SK-N-SH (cell line): ENCODE measurements around the gene MIS18A. TPM values are rescaled to one million over a fixed set of nuclear protein-coding genes. Genes with fewer than 3 reads are reported as not detected.

ENCODE experiments used
- CTCF ChIA-PET: fragments of 300-600, 350-600 bp; formaldehyde crosslinking; extraction: SDS; loops from one replicate; lab custom pipeline; 2021; lab: Yijun Ruan, JAX
- POLR2A ChIA-PET: fragments of 350-600 bp; sonication (Branson Sonifier 250); formaldehyde crosslinking; extraction: SDS; loops from one replicate; lab custom pipeline; 2020; ENCODE audit warnings: antibody characterized with exemption, inconsistent platforms; lab: Yijun Ruan, JAX
- DNase-seq: peaks from one replicate; pipeline ENCODE4 v3.0.0; 2012
- H2AFZ ChIP-seq: fragments of 200-600 bp; sonication (generic); 2 replicates; pipeline ENCODE4 v1.8.1; 2016; ENCODE audit warnings: antibody characterized with exemption, mild to moderate bottlenecking, low read depth
- H3F3A ChIP-seq: fragments of 200-600 bp; sonication (generic); replicated peaks from 2 replicates; pipeline ENCODE3; 2016; ENCODE audit warnings: antibody characterized with exemption, mild to moderate bottlenecking; ENCODE audit not compliant: insufficient read depth
- H3K27ac ChIP-seq, 2 experiments: fragments of 200-500 bp in 1 of 2; fragments of 200-600 bp in 1 of 2; sonication (Bioruptor generic) in 1 of 2; sonication (generic), shearing (Covaris generic) in 1 of 2; 2 replicates each; pipeline versions ENCODE4 v1.5.1 to v1.6.1; 2014 to 2016; ENCODE audit warnings: low read depth in 2 of 2, inconsistent platforms in 1 of 2, low read length in 1 of 2, mild to moderate bottlenecking in 1 of 2, mixed read lengths in 1 of 2
- H3K27me3 ChIP-seq: fragments of 200-600 bp; sonication (generic), shearing (Covaris generic); 2 replicates; pipeline ENCODE4 v1.6.1; 2016; ENCODE audit warnings: mixed run types; ENCODE audit not compliant: insufficient read depth
- H3K36me3 ChIP-seq, 2 experiments: fragments of 200-500 bp in 1 of 2; fragments of 200-600 bp in 1 of 2; sonication (Bioruptor generic) in 1 of 2; sonication (generic) in 1 of 2; replicated peaks in 1 of 2; 2 replicates each; pipeline versions ENCODE3 to v1.5.1; 2014 to 2016; ENCODE audit warnings: low read length in 1 of 2, mild to moderate bottlenecking in 1 of 2; ENCODE audit not compliant: insufficient read depth in 2 of 2, control insufficient read depth in 1 of 2
- H3K4me1 ChIP-seq, 2 experiments: fragments of 200-500 bp in 1 of 2; fragments of 200-600 bp in 1 of 2; sonication (Bioruptor generic) in 1 of 2; sonication (generic), shearing (Covaris generic) in 1 of 2; 2 replicates each; pipeline versions ENCODE4 v1.5.1 to v1.6.1; 2014 to 2016; ENCODE audit warnings: low read depth in 1 of 2, low read length in 1 of 2, mixed run types in 1 of 2; ENCODE audit not compliant: insufficient read depth in 2 of 2, control insufficient read depth in 1 of 2
- H3K4me2 ChIP-seq: fragments of 200-600 bp; sonication (generic), shearing (Covaris generic); 2 replicates; pipeline ENCODE4 v1.6.1; 2017; ENCODE audit warnings: mixed run types
- H3K4me3 ChIP-seq, 2 experiments: fragments of 200-500 bp in 1 of 2; fragments of 200-600 bp in 1 of 2; sonication (Bioruptor generic) in 1 of 2; sonication (generic), shearing (Covaris generic) in 1 of 2; 2 replicates each; pipeline versions ENCODE4 v1.5.1 to v1.8.1; 2014 to 2016; ENCODE audit warnings: low read depth in 2 of 2, inconsistent platforms in 1 of 2, low read length in 1 of 2, mild to moderate bottlenecking in 1 of 2, mixed read lengths in 1 of 2, moderate library complexity in 1 of 2
- H3K79me2 ChIP-seq: fragments of 200-600 bp; sonication (generic); 2 replicates; pipeline ENCODE4 v1.8.1; 2017; ENCODE audit warnings: mild to moderate bottlenecking; ENCODE audit not compliant: insufficient read depth
- H3K9ac ChIP-seq: fragments of 200-600 bp; sonication (generic); 2 replicates; pipeline ENCODE4 v1.6.1; 2017; ENCODE audit warnings: mixed run types
- H3K9me2 ChIP-seq: fragments of 200-600 bp; sonication (generic); 2 replicates; pipeline ENCODE4 v1.6.1; 2017; ENCODE audit warnings: mixed run types
- H3K9me3 ChIP-seq: fragments of 200-600 bp; sonication (generic); 2 replicates; pipeline ENCODE4 v1.6.1; 2017; ENCODE audit warnings: mixed run types, mild to moderate bottlenecking, moderate library complexity
- H4K20me1 ChIP-seq: fragments of 200-600 bp; sonication (generic); 2 replicates; pipeline ENCODE4 v1.6.1; 2017; ENCODE audit warnings: mild to moderate bottlenecking, mixed run types; ENCODE audit not compliant: insufficient read depth
- FOXJ3 ChIP-seq: sonication (generic); formaldehyde crosslinking; IDR thresholded peaks from 2 replicates; pipeline ENCODE4 v1.5.1; 2020; ENCODE audit warnings: mild to moderate bottlenecking, missing genetic modification reagents
- GATA2 ChIP-seq: sonication (generic); formaldehyde crosslinking; IDR thresholded peaks from 2 replicates; pipeline ENCODE4 v1.5.0; 2020; ENCODE audit warnings: mild to moderate bottlenecking, missing genetic modification reagents
- IRF3 ChIP-seq: fragments of 150-350 bp; IDR thresholded peaks from 2 replicates; pipeline ENCODE4 v1.6.1; 2016; ENCODE audit warnings: mild to moderate bottlenecking, low read depth, low read length
- POLR2AphosphoS5 ChIP-seq: IDR thresholded peaks from 2 replicates; pipeline ENCODE4 v1.6.1; 2012; ENCODE audit warnings: low read depth, low read length
- SMC3 ChIP-seq: IDR thresholded peaks from 2 replicates; pipeline ENCODE4 v1.6.1; 2012; ENCODE audit warnings: low read depth, low read length, improper control_type of control experiment
- TEAD4 ChIP-seq: IDR thresholded peaks from 2 replicates; pipeline ENCODE4 v1.4.0; 2012; ENCODE audit warnings: mild to moderate bottlenecking, borderline replicate concordance; ENCODE audit not compliant: insufficient read depth
- USF1 ChIP-seq: IDR thresholded peaks from 2 replicates; pipeline ENCODE4 v1.4.0; 2012; ENCODE audit warnings: low read depth, borderline replicate concordance
- YY1 ChIP-seq: IDR thresholded peaks from 2 replicates; pipeline ENCODE4 v1.4.0; 2012; ENCODE audit warnings: low read depth, mild to moderate bottlenecking
- WGBS: methylation state at CpG from one replicate; pipeline ENCODE4 v1.1.6; 2017; ENCODE audit warnings: low lambda C conversion rate; 5-methylcytosine and 5-hydroxymethylcytosine counted together
- polyA plus RNA-seq, 3 experiments: library from polyadenylated mRNA; depleted of rRNA; stranded (reverse); fragments of >200 nt; gene quantifications; 2 replicates each; pipeline ENCODE4 v1.2.3, GENCODE V29; 2012
- TF ChIP-seq, protein P1 (sequence below): fragments of 200-600 bp; sonication (generic); IDR thresholded peaks from 2 replicates; pipeline ENCODE4 v1.6.1; 2017; ENCODE audit warnings: antibody characterized with exemption, mild to moderate bottlenecking, moderate library complexity

MIS18A gene
- polyA plus RNA-seq, 1 of the 3 experiments (the other 2 are of a cell fraction) = 14.2 TPM

DNA sequence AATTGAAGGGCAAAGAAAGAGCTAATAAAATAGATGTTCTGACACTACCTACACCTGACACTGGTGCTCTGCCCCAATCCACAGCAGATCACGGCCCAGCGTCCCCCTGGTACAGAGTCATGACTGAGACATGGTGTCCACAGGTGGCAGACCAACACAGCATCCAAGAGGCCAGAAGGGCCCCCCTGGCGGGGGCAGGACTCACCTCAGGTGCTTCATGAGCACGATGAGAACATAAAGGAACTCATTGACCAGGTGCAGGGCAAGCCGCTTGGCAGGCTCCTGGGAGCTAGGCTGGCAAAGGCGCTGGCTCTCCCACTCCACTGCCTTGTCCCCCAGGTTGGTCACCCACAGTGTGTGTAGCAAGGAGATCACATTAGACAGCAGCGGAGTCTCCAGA is 40.2 kb upstream of the MIS18A start (continued):
- TF ChIP-seq, protein P1, sequence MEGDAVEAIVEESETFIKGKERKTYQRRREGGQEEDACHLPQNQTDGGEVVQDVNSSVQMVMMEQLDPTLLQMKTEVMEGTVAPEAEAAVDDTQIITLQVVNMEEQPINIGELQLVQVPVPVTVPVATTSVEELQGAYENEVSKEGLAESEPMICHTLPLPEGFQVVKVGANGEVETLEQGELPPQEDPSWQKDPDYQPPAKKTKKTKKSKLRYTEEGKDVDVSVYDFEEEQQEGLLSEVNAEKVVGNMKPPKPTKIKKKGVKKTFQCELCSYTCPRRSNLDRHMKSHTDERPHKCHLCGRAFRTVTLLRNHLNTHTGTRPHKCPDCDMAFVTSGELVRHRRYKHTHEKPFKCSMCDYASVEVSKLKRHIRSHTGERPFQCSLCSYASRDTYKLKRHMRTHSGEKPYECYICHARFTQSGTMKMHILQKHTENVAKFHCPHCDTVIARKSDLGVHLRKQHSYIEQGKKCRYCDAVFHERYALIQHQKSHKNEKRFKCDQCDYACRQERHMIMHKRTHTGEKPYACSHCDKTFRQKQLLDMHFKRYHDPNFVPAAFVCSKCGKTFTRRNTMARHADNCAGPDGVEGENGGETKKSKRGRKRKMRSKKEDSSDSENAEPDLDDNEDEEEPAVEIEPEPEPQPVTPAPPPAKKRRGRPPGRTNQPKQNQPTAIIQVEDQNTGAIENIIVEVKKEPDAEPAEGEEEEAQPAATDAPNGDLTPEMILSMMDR = no peak
- TF ChIP-seq SMC3 = no peak

DNA sequence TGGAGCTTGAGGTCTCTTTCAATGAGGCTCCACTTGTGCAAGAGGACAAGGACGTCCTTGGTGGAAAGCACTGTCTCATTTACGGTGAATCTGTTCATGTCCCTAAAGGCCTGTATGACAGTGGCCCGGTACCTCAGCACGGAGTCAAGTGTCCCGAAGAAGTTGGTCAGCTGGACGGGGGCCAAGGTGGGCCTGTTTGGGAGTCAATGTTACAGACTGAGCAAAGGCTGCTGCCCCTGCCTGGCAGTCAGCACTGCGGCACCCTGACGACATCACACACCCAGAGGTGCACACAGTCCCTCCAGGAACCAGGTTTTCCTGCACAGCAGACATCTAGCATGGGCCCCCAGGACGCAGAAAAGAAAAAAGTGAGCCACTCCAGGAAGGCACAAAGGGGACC is 38.9 kb upstream of the MIS18A start:
- Histone ChIP-seq H3K9me2 (no peaks in the 10 kb centered on the region), H3K4me2 (no peak overlapping the region)
- TF ChIP-seq GATA2 (CRISPR knock-in tag) (no peak), IRF3 (no peak), USF1 (no peak)
- TF ChIP-seq, all 33 proteins: peak for 0
- Histone ChIP-seq H3K9ac (no peak overlapping the region), H3K9me3 (no peaks in the 10 kb centered on the region), H3K27ac (no peak overlapping the region), H4K20me1 (no peaks in the 10 kb centered on the region), H3K27me3 (no peaks in the 10 kb centered on the region), H3K36me3 (peaks cover 56 to 90% of the 10 kb centered on the region in 2 experiments), H3K4me3 (no peak overlapping the region), H3F3A (no peaks in the 10 kb centered on the region), H3K4me1 (no peaks in the 10 kb centered on the region), H3K79me2 (peaks cover 28% of the 10 kb centered on the region; the same call in 1 of the 2 replicates), H2AFZ (no peak overlapping the region)
- CTCF ChIA-PET = no interaction called here
- POLR2A ChIA-PET = no interaction called here
- DNase-seq = no peak
- WGBS = 100% methylated on average over 4 of the region's 9 CpGs

DNA sequence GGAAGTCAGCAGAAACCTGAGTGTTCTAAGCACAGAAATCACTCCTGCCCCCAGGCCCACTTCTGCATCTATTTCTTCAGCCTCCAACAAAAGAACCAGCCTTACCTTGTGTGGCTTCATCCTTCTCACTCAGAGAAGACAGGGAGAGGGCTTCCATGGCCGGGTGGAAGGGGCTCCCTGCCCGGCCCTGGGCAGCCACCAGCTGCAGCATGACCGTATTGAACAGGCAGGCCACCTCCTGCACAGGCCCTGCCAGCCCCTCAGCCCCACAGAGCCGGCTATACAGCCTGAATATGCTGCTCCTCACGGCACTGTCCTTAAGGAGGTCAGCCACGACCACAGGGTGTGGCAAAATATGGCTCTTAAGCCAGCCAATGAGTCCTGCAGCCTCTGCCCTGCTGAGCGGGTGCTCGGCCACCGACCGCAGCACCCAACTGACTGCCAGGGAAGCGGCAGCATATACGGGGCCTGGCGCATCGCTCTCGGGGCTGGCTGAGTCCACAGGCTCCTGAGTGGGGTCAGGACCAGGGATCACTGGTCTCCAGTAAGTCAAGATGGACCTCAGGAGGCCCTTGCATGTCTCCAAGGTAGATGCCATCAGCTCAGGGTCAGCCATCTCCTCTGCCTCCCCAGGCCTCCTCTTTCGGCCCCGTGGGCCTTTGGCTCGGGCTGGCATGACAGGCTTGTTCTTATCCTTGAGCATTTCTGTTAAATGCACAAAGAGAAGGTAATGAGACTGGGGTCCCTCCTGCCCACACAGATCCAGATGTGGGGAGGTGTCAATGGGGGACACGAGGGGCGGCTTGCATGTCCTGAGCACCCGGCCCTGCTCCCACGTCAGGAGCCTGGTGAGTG is 37.7 kb upstream of the MIS18A start:
- CTCF ChIA-PET = interaction anchor here (0.9 kb wide), 1 partner anchor 9 kb away, joined by 3 read pairs; no protein-coding TSS in a partner anchor
- TF ChIP-seq POLR2AphosphoS5 (no peak), FOXJ3 (no peak), TEAD4 (no peak), YY1 (no peak)
- peaks cover 52 to 89% of the 10 kb centered on the region in 2 experiments for H3K36me3 ChIP-seq

More for the DNA sequence above, 37.7 kb upstream of the MIS18A start:
- POLR2A ChIA-PET = no interaction called here
- Histone ChIP-seq H3K9me2 (no peaks in the 10 kb centered on the region), H3K4me1 (no peaks in the 10 kb centered on the region), H3K4me3 (no peak overlapping the region), H3K9ac (no peak overlapping the region), H2AFZ (no peak overlapping the region), H3K9me3 (no peaks in the 10 kb centered on the region), H3K27me3 (no peaks in the 10 kb centered on the region), H3F3A (no peaks in the 10 kb centered on the region), H3K27ac (no peak overlapping the region), H4K20me1 (0 out of 2 replicates have a peak, but pooled peaks cover under 1% of the 10 kb centered on the region), H3K79me2 (peaks cover 31% of the 10 kb centered on the region; the same call in 1 of the 2 replicates), H3K4me2 (no peak overlapping the region)
- DNase-seq = no peak
- WGBS = 98% methylated on average over 14 of the region's 22 CpGs
